Measurements from ENCODE around the gene UNCX.
"Not testable (repeated sequence)": the region's sequence is repeated elsewhere in the genome, so short reads cannot be mapped to it uniquely, and the experiment has no call there.

Gene UNCX

GRCh38 chr7:1232623-1233332, at the start of gene UNCX:
UNCX (plus strand) TSS chr7:1232872; CDS start chr7:1233018, 146 bp downstream.
- DNase-seq, result no peak

- no peak for DNase-seq
These were observed 45.5 kb upstream of the UNCX start for GRCh38 chr7:1187127-1187526.

GRCh38 chr7:1188720-1189294, 43.9 kb upstream of the UNCX start:
- DNase-seq, result no peak

GRCh38 chr7:1189986-1190772, 42.5 kb upstream of the UNCX start:
- no peak for DNase-seq

- no peak for DNase-seq
These were observed 40.4 kb upstream of the UNCX start for GRCh38 chr7:1192171-1192676.

- no peak for DNase-seq
These were observed 38.9 kb upstream of the UNCX start for GRCh38 chr7:1193593-1194424.

GRCh38 chr7:1196441-1196840, 36.2 kb upstream of the UNCX start:
- not testable (repeated sequence) for DNase-seq

GRCh38 chr7:1196950-1197349, 35.7 kb upstream of the UNCX start:
- DNase-seq, result no peak

GRCh38 chr7:1197997-1198625, 34.6 kb upstream of the UNCX start:
- no peak for DNase-seq

GRCh38 chr7:1200045-1200444, 32.6 kb upstream of the UNCX start:
- no peak for DNase-seq

- DNase-seq, result no peak
These were observed 30.8 kb upstream of the UNCX start for GRCh38 chr7:1201916-1202315.

GRCh38 chr7:1202914-1203313, 29.8 kb upstream of the UNCX start:
- not testable (repeated sequence) for DNase-seq

- no peak for DNase-seq
These were observed 28.1 kb upstream of the UNCX start for GRCh38 chr7:1204460-1205140.

- not testable (repeated sequence) for DNase-seq
These were observed 26.9 kb upstream of the UNCX start for GRCh38 chr7:1205742-1206141.

- DNase-seq, result no peak
These were observed 23.6 kb upstream of the UNCX start for GRCh38 chr7:1209097-1209496.

- DNase-seq, result no peak
These were observed 22.2 kb upstream of the UNCX start for GRCh38 chr7:1210321-1210978.

GRCh38 chr7:1210979-1211608, 21.6 kb upstream of the UNCX start:
- no peak for DNase-seq

GRCh38 chr7:1211611-1212010, 21.1 kb upstream of the UNCX start:
- no peak for DNase-seq

- DNase-seq, result not testable (repeated sequence)
These were observed 20.6 kb upstream of the UNCX start for GRCh38 chr7:1212025-1212424.

- no peak for DNase-seq
These were observed 18.2 kb upstream of the UNCX start for GRCh38 chr7:1214516-1214915.
